HG03175 (cell line): ENCODE results near the gene TERB1.
"Not testable (repeated sequence)": the region's sequence is repeated elsewhere in the genome, so short reads cannot be mapped to it uniquely, and the experiment has no call there.

Experiments
- ATAC-seq: cut with Tn5 transposase; IDR thresholded peaks from one replicate; pipeline ENCODE4 v1.9.1; 2021; ENCODE audit warnings: mild to moderate bottlenecking, moderate library complexity; ENCODE audit not compliant: unreplicated experiment

TERB1 gene

GRCh38 chr16:66824006-66824405 lies 22.6 kb upstream of the TERB1 start:
- no peak for ATAC-seq

DNA sequence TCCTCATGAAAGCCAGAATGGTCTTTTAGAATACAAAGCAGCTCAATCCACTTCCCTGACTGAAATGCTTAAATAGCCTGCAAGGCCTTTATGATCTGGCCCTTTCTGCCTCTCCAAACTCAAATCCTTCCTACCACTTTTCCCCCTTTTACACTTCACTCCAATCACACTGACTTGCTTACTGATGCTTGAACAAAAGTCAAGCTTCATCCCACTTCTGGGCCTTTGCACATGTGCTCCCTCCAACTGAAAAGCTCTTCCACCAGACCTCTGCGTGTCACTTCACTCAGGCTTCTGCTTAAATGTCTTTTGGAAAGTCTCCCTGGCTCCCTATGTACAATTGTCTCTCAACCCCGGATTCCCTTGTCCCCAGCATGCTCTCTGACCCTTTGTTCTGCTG lies 13.3 kb upstream of the TERB1 start:
- no peak for ATAC-seq

- ATAC-seq, result no peak
Observed at GRCh38 chr16:66811043-66811442, 9.7 kb upstream of the TERB1 start.

DNA sequence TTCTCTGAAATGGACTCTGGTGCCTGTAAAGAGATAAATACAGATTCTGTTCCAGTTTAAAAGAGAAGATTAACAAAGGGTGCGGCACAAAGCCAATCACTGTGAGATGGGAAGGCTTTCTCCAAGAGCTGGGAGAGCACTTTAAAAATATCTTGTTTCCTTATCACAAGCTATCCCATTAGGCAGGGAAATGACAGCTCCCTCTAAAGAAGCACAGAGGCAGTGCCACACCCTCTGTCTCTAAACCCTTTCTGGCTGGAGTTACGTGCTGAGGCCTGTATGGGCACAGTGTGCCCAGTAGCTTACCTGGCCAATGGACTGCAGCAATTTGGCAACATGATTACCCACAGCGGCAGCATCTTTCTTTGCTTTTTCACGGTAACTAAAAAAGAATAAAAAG lies 9.0 kb upstream of the TERB1 start:
- ATAC-seq, result no peak

- ATAC-seq, result no peak
Observed at GRCh38 chr16:66809765-66810164, 8.4 kb upstream of the TERB1 start.

- no peak for ATAC-seq
Observed at GRCh38 chr16:66802159-66802558, 775 bp upstream of the TERB1 start.

GRCh38 chr16:66800856-66801255 lies 528 bp downstream of the TERB1 start:
- ATAC-seq, result no peak

GRCh38 chr16:66798161-66798560 lies 3.2 kb downstream of the TERB1 start:
- ATAC-seq, result no peak

DNA sequence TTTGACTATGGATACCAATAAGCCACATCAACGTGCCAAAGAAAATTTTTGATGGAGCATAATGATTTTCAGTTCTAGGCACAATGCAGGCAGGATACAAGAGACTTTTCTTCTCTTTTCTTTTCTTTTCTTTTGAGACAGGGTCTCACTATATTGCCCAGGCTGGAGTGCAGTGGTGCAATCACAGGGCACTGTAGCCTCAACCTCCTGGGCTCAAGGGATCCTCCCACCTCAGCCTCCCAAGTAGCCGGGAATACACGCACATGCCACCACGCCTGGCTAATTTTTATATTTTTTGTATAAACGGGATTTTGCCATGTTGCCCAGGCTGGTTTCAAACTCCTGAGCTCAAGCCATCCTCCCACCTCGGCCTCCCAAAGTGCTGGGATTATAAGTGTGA lies 7.4 kb downstream of the TERB1 start:
- ATAC-seq, result not testable (repeated sequence)

DNA sequence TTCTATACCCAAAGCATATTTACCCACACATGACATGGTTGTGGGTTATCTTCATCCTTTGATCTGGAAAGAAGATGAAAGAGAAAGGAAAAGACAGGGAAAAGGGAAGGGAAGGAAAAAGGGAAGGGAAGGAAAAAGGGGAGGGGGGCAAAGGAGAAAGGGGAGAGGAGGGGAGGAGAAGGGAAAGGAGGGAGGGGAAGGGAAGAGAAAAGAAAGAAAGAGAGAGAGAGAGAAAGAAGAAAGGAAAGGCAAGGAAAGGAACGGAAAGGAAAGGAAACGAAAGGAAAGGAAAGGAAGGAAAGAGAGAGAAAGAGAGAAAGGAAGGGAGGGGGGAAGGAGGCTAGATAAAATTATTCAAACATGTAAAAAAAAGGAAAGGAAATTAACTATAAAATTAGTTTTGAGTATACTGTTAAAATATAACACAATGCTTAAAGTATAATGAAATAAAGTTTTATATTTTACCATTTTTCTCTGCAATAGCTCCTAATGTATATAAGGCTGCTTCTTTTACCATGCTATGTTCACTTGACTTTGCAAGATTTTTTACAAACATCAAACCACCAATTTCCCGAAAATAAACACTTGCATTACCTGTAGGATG lies 11.2 kb downstream of the TERB1 start:
- ATAC-seq, result no peak

GRCh38 chr16:66787427-66787826 lies 14.0 kb downstream of the TERB1 start:
- no peak for ATAC-seq

- ATAC-seq, result no peak
Observed at GRCh38 chr16:66786551-66786950, 14.8 kb downstream of the TERB1 start.

DNA sequence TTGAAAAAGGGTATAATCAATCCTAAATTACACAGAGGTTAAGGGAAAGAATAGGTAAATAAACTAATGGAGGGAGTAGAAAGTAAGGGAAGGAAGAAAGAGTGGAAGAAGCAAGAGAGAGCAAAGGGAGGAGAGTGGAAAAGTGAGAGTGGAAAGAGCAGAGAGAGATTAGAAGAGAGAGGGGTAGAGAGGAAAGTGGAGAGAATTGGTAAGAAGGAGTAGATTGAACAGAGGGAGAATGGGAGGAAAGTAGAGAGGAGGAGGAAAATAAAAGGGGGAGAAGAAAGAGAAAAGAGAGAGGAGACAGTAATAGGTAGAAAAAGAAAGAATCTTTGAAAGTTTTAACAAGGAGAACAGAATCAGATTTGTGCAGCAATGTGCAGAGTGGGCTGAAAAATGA lies 24.9 kb downstream of the TERB1 start:
- no peak for ATAC-seq

DNA sequence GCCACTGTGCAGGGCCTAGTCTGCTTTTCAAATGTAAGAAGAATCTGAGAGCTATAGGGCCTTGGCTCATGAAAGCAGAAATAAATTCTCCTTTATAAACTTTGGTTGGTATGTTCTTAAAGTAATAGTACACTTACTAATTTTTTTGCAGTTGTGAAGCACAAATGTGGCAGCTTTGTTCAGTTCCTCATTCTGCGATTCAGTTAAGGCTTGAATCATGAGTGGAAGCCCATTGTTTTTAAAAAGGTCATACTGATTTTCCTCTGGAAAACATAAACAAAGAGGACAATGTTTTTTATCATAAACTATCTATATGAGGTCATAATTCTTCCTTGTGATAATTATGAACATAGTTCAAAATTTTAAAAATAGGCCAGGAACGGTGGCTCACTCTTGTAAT lies 26.4 kb downstream of the TERB1 start:
- no peak for ATAC-seq

GRCh38 chr16:66758086-66758485 lies 43.3 kb downstream of the TERB1 start:
- ATAC-seq, result no peak

- no peak for ATAC-seq
Observed at GRCh38 chr16:66754819-66755218, 46.6 kb downstream of the TERB1 start.

- ATAC-seq, result no peak
Observed at GRCh38 chr16:66754211-66754610, 47.2 kb downstream of the TERB1 start.

DNA sequence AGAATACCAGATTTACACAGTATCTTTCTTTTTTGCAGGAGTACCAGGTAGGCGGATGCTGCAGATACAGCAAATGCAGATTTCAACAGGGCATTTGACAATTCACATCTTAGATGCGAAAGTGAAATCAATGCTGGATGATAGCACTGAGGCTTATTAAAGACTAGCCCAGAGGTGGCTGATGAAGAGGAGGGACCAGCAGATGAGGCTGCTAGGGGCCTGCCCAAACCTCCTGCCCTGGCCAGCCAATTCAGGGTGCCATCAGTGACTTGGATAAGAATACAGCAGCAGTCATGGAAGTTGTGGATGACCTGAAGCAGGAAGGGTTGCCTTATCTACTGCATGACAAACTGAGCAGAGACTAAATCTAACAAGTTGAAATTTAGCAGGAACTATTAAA lies 48.4 kb downstream of the TERB1 start:
- no peak for ATAC-seq

- no peak for ATAC-seq
Observed at GRCh38 chr16:66752379-66752778, 49.0 kb downstream of the TERB1 start.

- ATAC-seq, result no peak
Observed at GRCh38 chr16:66751992-66752322, 49.4 kb downstream of the TERB1 start.

GRCh38 chr16:66751303-66751991 lies 49.9 kb downstream of the TERB1 start, which contains the start of gene DYNC1LI2:
TSS of gene DYNC1LI2 (minus strand) at chr16:66751609. CDS start at chr16:66751591, 18 bp downstream.
- ATAC-seq, result peak; percentile 83

DNA sequence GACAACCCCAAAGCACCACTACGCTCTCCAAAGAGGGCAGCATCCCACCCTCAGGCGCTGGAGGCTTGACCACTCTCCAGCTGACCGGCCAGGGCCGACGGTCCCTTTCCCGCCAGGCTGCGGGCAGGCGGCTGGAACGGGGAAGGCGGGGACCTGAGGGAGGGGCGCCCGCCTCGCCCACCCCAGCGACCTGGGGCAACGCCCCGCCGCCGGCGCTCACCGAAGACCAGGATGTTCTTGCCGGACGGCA lies 50.4 kb downstream of the TERB1 start:
- peak; percentile 2 for ATAC-seq
